ENCODE data around the gene ALCAM.
A peak's percentile ranks its signal among the peaks of the same experiment; 100 is the strongest.

ALCAM gene

GRCh38 chr3:105417525-105418289 lies 51.0 kb downstream of the ALCAM start:
- peak; percentile 11 for DNase-seq
- in situ Hi-C loops (cut with MboI; ENCODE audit: low pct_unique_long_range_greater_than_20kb, low sequenced_read_pairs) = no loop called here

GRCh38 chr3:105422645-105423044 lies 55.9 kb downstream of the ALCAM start:
- no peak for DNase-seq
- in situ Hi-C loops (cut with MboI; ENCODE audit: low pct_unique_long_range_greater_than_20kb, low sequenced_read_pairs) = no loop called here

- in situ Hi-C loops (cut with MboI; ENCODE audit: low pct_unique_long_range_greater_than_20kb, low sequenced_read_pairs) = no loop called here
- no peak for DNase-seq
These were observed 56.7 kb downstream of the ALCAM start for GRCh38 chr3:105423397-105423796.

GRCh38 chr3:105424412-105425152 lies 57.9 kb downstream of the ALCAM start:
- in situ Hi-C loops (cut with MboI; ENCODE audit: low pct_unique_long_range_greater_than_20kb, low sequenced_read_pairs) = no loop called here
- no peak for DNase-seq

GRCh38 chr3:105425153-105425502 lies 58.4 kb downstream of the ALCAM start:
- DNase-seq = no peak
- in situ Hi-C loops (cut with MboI; ENCODE audit: low pct_unique_long_range_greater_than_20kb, low sequenced_read_pairs) = no loop called here

GRCh38 chr3:105427332-105427731 lies 60.6 kb downstream of the ALCAM start:
- DNase-seq = no peak

GRCh38 chr3:105429034-105429762 lies 62.5 kb downstream of the ALCAM start:
- in situ Hi-C loops (cut with MboI; ENCODE audit: low pct_unique_long_range_greater_than_20kb, low sequenced_read_pairs) = no loop called here
- no peak for DNase-seq

More at GRCh38 chr3:105427332-105427731, 60.6 kb downstream of the ALCAM start:
- in situ Hi-C loops (cut with MboI; ENCODE audit: low pct_unique_long_range_greater_than_20kb, low sequenced_read_pairs) = no loop called here

- peak; percentile 78 for DNase-seq
- in situ Hi-C loops (cut with MboI; ENCODE audit: low pct_unique_long_range_greater_than_20kb, low sequenced_read_pairs) = no loop called here
These were observed 63.7 kb downstream of the ALCAM start for GRCh38 chr3:105430455-105430854.

GRCh38 chr3:105431200-105431599 lies 64.5 kb downstream of the ALCAM start:
- in situ Hi-C loops (cut with MboI; ENCODE audit: low pct_unique_long_range_greater_than_20kb, low sequenced_read_pairs) = no loop called here
- DNase-seq = no peak

- DNase-seq = no peak
- in situ Hi-C loops (cut with MboI; ENCODE audit: low pct_unique_long_range_greater_than_20kb, low sequenced_read_pairs) = no loop called here
These were observed 68.6 kb downstream of the ALCAM start for GRCh38 chr3:105435277-105435676.

GRCh38 chr3:105436687-105437086 lies 70.0 kb downstream of the ALCAM start:
- in situ Hi-C loops (cut with MboI; ENCODE audit: low pct_unique_long_range_greater_than_20kb, low sequenced_read_pairs) = no loop called here
- no peak for DNase-seq

- in situ Hi-C loops (cut with MboI; ENCODE audit: low pct_unique_long_range_greater_than_20kb, low sequenced_read_pairs) = no loop called here
- DNase-seq = no peak
These were observed 73.4 kb downstream of the ALCAM start for GRCh38 chr3:105440113-105440512.

- in situ Hi-C loops (cut with MboI; ENCODE audit: low pct_unique_long_range_greater_than_20kb, low sequenced_read_pairs) = no loop called here
- DNase-seq = no peak
These were observed 78.0 kb downstream of the ALCAM start for GRCh38 chr3:105444725-105445124.

GRCh38 chr3:105448338-105448982 lies 81.8 kb downstream of the ALCAM start:
- in situ Hi-C loops (cut with MboI; ENCODE audit: low pct_unique_long_range_greater_than_20kb, low sequenced_read_pairs) = no loop called here
- no peak for DNase-seq

- DNase-seq = no peak
- in situ Hi-C loops (cut with MboI; ENCODE audit: low pct_unique_long_range_greater_than_20kb, low sequenced_read_pairs) = no loop called here
These were observed 82.7 kb downstream of the ALCAM start for GRCh38 chr3:105449414-105449813.

GRCh38 chr3:105456017-105456416 lies 89.3 kb downstream of the ALCAM start:
- in situ Hi-C loops (cut with MboI; ENCODE audit: low pct_unique_long_range_greater_than_20kb, low sequenced_read_pairs) = no loop called here
- DNase-seq = no peak

GRCh38 chr3:105458518-105459215 lies 92.0 kb downstream of the ALCAM start:
- in situ Hi-C loops (cut with MboI; ENCODE audit: low pct_unique_long_range_greater_than_20kb, low sequenced_read_pairs) = no loop called here
- DNase-seq = no peak

- in situ Hi-C loops (cut with MboI; ENCODE audit: low pct_unique_long_range_greater_than_20kb, low sequenced_read_pairs) = no loop called here
- no peak for DNase-seq
These were observed 93.0 kb downstream of the ALCAM start for GRCh38 chr3:105459566-105460290.

Data from KBM-7 (cell line).